PC-9 (cell line): Measurements from ENCODE around the gene ESRRG.

Source experiments
- EZH2 ChIP-seq: fragments of 200-600 bp; sonication (generic); IDR thresholded peaks from 2 replicates; pipeline ENCODE4 v1.8.0; 2017; ENCODE audit warnings: antibody characterized with exemption, low read depth
- TF ChIP-seq, protein P1 (sequence below): fragments of 200-600 bp; sonication (generic); conservative IDR thresholded peaks from 2 replicates; pipeline ENCODE4 v1.6.1; 2017; ENCODE audit warnings: mixed run types, antibody characterized with exemption, mild to moderate bottlenecking, moderate library complexity

GRCh38 chr1:216653001-216653400, 70.2 kb downstream of the ESRRG start:
- TF ChIP-seq EZH2: no peak
- TF ChIP-seq, protein P1, sequence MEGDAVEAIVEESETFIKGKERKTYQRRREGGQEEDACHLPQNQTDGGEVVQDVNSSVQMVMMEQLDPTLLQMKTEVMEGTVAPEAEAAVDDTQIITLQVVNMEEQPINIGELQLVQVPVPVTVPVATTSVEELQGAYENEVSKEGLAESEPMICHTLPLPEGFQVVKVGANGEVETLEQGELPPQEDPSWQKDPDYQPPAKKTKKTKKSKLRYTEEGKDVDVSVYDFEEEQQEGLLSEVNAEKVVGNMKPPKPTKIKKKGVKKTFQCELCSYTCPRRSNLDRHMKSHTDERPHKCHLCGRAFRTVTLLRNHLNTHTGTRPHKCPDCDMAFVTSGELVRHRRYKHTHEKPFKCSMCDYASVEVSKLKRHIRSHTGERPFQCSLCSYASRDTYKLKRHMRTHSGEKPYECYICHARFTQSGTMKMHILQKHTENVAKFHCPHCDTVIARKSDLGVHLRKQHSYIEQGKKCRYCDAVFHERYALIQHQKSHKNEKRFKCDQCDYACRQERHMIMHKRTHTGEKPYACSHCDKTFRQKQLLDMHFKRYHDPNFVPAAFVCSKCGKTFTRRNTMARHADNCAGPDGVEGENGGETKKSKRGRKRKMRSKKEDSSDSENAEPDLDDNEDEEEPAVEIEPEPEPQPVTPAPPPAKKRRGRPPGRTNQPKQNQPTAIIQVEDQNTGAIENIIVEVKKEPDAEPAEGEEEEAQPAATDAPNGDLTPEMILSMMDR: no peak
